ENCODE results near the gene STAM2. TPM values are rescaled to one million over a fixed set of nuclear protein-coding genes. Genes with fewer than 3 reads are reported as not detected.

STAM2 gene
- polyA plus RNA-seq, 2 of the 4 experiments (the other 2 are of a cell fraction) = 13.8 to 34.5 TPM

- TF ChIP-seq ATOH8 (CRISPR knock-in tag; IDR thresholded peaks at IDR 0.05; ENCODE audit: low read depth) = no peak
Observed at GRCh38 chr2:152068226-152068625, 107.3 kb downstream of the STAM2 start (continued).

- WGBS (ENCODE audit: missing lambda C conversion rate) = 20% methylated on average over 1 of the region's 1 CpG
- ATAC-seq (peak; percentile 68 to 76), FAIRE-seq (no peak)
Observed at GRCh38 chr2:152067823-152068222, 107.7 kb downstream of the STAM2 start.

More at GRCh38 chr2:152067823-152068222, 107.7 kb downstream of the STAM2 start:
- POLR2A ChIA-PET = no interaction called here
- no peak for DNase-seq (ENCODE audit: low read depth in 1 of 2, low spot score in 1 of 2)
- H3K27ac ChIP-seq = peak overlapping the region in 1 of 2 experiments; percentile 3; a peak in 2 of 6 replicates
- H3K9me3 ChIP-seq = no peaks in the 10 kb centered on the region
- H3K4me2 ChIP-seq = peak overlapping the region; percentile 56
- H3K4me1 ChIP-seq = peaks cover 27% of the 10 kb centered on the region
- no peak overlapping the region for H3K4me3 ChIP-seq
- CTCF ChIA-PET = interaction anchor here (0.7 kb wide), 1 partner anchor 351 kb away, joined by 3 read pairs; no protein-coding TSS in a partner anchor
- TF ChIP-seq JUNB (IDR thresholded peaks at IDR 0.05) (no peak), CEBPB (IDR thresholded peaks at IDR 0.05) (peak in 1 of 2 experiments; percentile 19; a peak in 1 of 4 replicates)

Small RNA genes lying within 50 kb of the gene (small RNA-seq; reads per million reads assigned to genes)
- 0 reads per million in 6 experiments for gene RPL30P2

Other genes starting within 250 kb of the STAM2 start
- gene CACNB4, start 76.7 kb downstream of the STAM2 start, polyA plus RNA-seq (2011; rRNA removed) = 0.53 and 0.78 TPM in 2 replicates
- 0.25 to 0.29 TPM (median 0.26 TPM) in 3 replicates for gene CACNB4, start 76.7 kb downstream of the STAM2 start, polyA plus RNA-seq (2017; fragmentation: RNase III; extraction: RNeasy Plus Mini Kit Qiagen cat#74134 plus additional on column Dnase treatment)
- gene FMNL2, start 159.4 kb upstream of the STAM2 start, polyA plus RNA-seq (2011; rRNA removed) = 33.9 and 36.5 TPM in 2 replicates
- 23.0 to 27.9 TPM (median 24.6 TPM) in 3 replicates for gene FMNL2, start 159.4 kb upstream of the STAM2 start, polyA plus RNA-seq (2017; fragmentation: RNase III; extraction: RNeasy Plus Mini Kit Qiagen cat#74134 plus additional on column Dnase treatment)